ENCODE data around the gene RSPRY1.

The RSPRY1 gene

GRCh38 chr16:57185945-57186871, at the start of gene RSPRY1, which contains the start of gene PSME3IP1:
TSS of gene RSPRY1 (plus strand) at chr16:57186329. CDS start at chr16:57204659, 18,330 bp downstream.
TSS of gene PSME3IP1 (minus strand) at chr16:57186039. CDS start at chr16:57173854, 12,185 bp downstream.
- peak; percentile 95 for DNase-seq

- no peak for DNase-seq
These were observed 49.1 kb upstream of the RSPRY1 start for GRCh38 chr16:57137043-57137442.

- no peak for DNase-seq
These were observed 48.4 kb upstream of the RSPRY1 start for GRCh38 chr16:57137566-57138273.

GRCh38 chr16:57138281-57138935, 47.7 kb upstream of the RSPRY1 start:
- DNase-seq, result no peak

GRCh38 chr16:57140931-57141668, 45.0 kb upstream of the RSPRY1 start:
- DNase-seq, result no peak

- no peak for DNase-seq
These were observed 44.1 kb upstream of the RSPRY1 start for GRCh38 chr16:57141822-57142631.

- no peak for DNase-seq
These were observed 42.8 kb upstream of the RSPRY1 start for GRCh38 chr16:57143149-57143921.

- DNase-seq, result no peak
These were observed 42.1 kb upstream of the RSPRY1 start for GRCh38 chr16:57144027-57144426.

- no peak for DNase-seq
These were observed 40.8 kb upstream of the RSPRY1 start for GRCh38 chr16:57145046-57146021.

GRCh38 chr16:57146040-57146647, 40.0 kb upstream of the RSPRY1 start:
- DNase-seq, result no peak

GRCh38 chr16:57146735-57147134, 39.4 kb upstream of the RSPRY1 start:
- DNase-seq, result no peak

- DNase-seq, result no peak
These were observed 38.5 kb upstream of the RSPRY1 start for GRCh38 chr16:57147381-57148221.

GRCh38 chr16:57148481-57148880, 37.6 kb upstream of the RSPRY1 start:
- DNase-seq, result no peak

- DNase-seq, result no peak
These were observed 36.7 kb upstream of the RSPRY1 start for GRCh38 chr16:57149391-57149790.

- no peak for DNase-seq
These were observed 35.3 kb upstream of the RSPRY1 start for GRCh38 chr16:57150682-57151330.

GRCh38 chr16:57151369-57151768, 34.8 kb upstream of the RSPRY1 start:
- DNase-seq, result no peak

Measured in NCI-H1436 treated with DMSO at 0.1 percent for 48 hours (cell line).